ES-I3 (cell line): ENCODE measurements around the gene AGAP1.

Source experiments
- H3K36me3 ChIP-seq: 2 replicates; pipeline ENCODE4 v1.6.1; 2013; ENCODE audit warnings: mild to moderate bottlenecking, low read length, control low read depth, moderate library complexity; ENCODE audit not compliant: insufficient read depth
- H3K4me1 ChIP-seq: 2 replicates; pipeline ENCODE4 v1.6.1; 2013; ENCODE audit warnings: mild to moderate bottlenecking, control low read depth, low read length; ENCODE audit not compliant: insufficient read depth
- H3K9ac ChIP-seq: 2 replicates; pipeline ENCODE4 v1.6.1; 2013; ENCODE audit warnings: low read depth, mild to moderate bottlenecking, low read length, moderate library complexity
- H3K9me3 ChIP-seq: 2 replicates; pipeline ENCODE4 v1.6.1; 2013; ENCODE audit warnings: mild to moderate bottlenecking, low read length, moderate library complexity; ENCODE audit not compliant: control insufficient read depth, insufficient read depth

Gene AGAP1

DNA sequence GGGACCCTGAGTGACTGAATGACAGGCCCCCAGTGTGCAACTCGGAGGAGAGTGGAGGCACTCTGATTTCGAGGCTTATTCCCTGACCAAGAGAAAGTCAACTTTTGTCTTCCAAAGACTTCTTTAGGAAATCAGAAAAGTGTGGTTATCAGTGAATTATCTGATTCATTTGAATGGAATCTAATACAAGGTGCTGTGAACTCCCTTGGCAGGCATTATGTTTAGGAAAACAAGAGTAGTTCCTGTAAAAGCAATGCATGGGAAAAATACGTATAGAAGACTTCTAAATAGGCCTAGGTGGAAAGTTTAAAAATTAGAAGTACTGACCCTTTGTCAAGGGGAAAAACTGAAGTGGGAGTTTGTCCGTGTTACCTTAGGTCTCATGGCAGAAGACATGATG, 404.9 kb downstream of the AGAP1 start:
- peaks cover 2% of the 10 kb centered on the region; the same call in 1 of the 2 replicates for H3K9me3 ChIP-seq
- peaks cover 5% of the 10 kb centered on the region for H3K4me1 ChIP-seq
- H3K9ac ChIP-seq: no peak overlapping the region
- peaks cover 3% of the 10 kb centered on the region; the same call in 1 of the 2 replicates for H3K36me3 ChIP-seq

- Histone ChIP-seq H3K36me3 (no peaks in the 10 kb centered on the region), H3K4me1 (peaks cover 13% of the 10 kb centered on the region), H3K9me3 (peaks cover 2% of the 10 kb centered on the region; the same call in 1 of the 2 replicates), H3K9ac (no peak overlapping the region)
Measured at GRCh38 chr2:235900631-235901030, 406.8 kb downstream of the AGAP1 start.

GRCh38 chr2:235901243-235901642, 407.4 kb downstream of the AGAP1 start:
- Histone ChIP-seq H3K9me3 (no peaks in the 10 kb centered on the region), H3K36me3 (no peaks in the 10 kb centered on the region), H3K4me1 (peaks cover 13% of the 10 kb centered on the region), H3K9ac (no peak overlapping the region)

DNA sequence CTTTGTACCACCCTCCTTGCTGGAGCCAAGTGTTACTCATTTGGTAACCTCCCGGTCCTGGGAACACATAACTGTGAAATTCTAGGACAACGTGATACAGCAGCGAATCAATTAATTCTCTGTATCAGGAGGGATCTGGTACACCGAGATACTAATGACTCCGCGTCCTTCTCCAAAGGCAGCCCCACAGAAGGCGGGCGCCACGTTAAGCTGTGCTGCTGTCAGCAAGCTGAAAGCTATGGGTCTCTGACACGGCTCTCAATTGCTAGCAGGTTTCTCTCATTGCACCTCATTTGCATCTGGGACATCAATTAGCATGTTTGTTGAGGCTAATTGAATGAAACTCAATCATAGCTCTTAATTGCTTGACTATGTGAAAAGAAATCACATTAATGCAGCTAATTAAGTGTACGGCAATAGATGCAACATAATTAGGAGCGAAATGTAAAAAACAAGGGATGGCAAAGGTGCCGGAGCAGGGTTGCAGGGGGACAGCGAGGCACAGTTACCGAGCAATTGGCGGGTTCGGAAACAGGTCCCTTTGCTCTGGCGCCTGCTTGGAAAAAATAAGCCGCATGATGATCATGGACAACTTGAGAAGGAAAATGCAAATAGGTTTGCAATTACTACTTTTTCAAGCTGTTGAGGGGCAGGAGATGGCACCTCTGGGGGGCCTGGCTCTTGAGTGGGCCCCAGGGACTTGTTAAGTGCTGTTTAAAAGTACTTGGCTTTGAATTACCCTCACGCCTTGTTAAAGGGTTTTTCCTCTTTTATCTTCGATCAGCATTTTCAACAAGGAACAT, 410.1 kb downstream of the AGAP1 start:
- Histone ChIP-seq H3K9ac (no peak overlapping the region), H3K36me3 (no peaks in the 10 kb centered on the region), H3K9me3 (no peaks in the 10 kb centered on the region), H3K4me1 (peaks cover 13% of the 10 kb centered on the region)

- H3K9me3 ChIP-seq: no peaks in the 10 kb centered on the region
- H3K4me1 ChIP-seq: peaks cover 13% of the 10 kb centered on the region
- H3K9ac ChIP-seq: no peak overlapping the region
- H3K36me3 ChIP-seq: no peaks in the 10 kb centered on the region
Measured at GRCh38 chr2:235904585-235904931, 410.7 kb downstream of the AGAP1 start.

- H3K9me3 ChIP-seq: no peaks in the 10 kb centered on the region
- H3K9ac ChIP-seq: no peak overlapping the region
- H3K4me1 ChIP-seq: peaks cover 8% of the 10 kb centered on the region; the same call in 1 of the 2 replicates
- H3K36me3 ChIP-seq: no peaks in the 10 kb centered on the region
Measured at GRCh38 chr2:235908826-235909225, 415.0 kb downstream of the AGAP1 start.

- no peaks in the 10 kb centered on the region for H3K9me3 ChIP-seq
- H3K9ac ChIP-seq: no peak overlapping the region
- H3K36me3 ChIP-seq: no peaks in the 10 kb centered on the region
Measured at GRCh38 chr2:235909358-235909757, 415.5 kb downstream of the AGAP1 start.

DNA sequence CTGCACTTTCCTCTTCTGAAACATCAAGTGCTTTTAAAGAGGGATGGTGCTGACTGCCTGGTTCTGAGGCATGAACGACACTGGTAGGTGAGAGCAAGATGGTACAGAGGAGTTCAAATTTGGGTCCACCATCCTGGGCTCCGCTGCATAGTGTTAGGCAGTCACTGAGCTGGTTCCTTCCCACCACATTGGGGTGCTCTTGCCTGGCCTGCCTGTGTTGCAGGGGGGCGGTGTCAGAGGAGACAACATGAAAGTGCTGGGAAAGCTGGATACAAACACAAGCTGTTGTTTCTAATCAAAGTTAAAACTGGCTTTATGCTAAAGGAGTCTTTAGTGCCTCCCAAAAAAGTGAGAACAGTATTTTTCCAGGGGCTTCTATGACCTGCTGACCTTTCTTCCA, 416.2 kb downstream of the AGAP1 start:
- Histone ChIP-seq H3K9ac (no peak overlapping the region), H3K9me3 (no peaks in the 10 kb centered on the region), H3K4me1 (no peaks in the 10 kb centered on the region; the same call in 1 of the 2 replicates), H3K36me3 (no peaks in the 10 kb centered on the region)

More at GRCh38 chr2:235909358-235909757, 415.5 kb downstream of the AGAP1 start:
- H3K4me1 ChIP-seq: peaks cover 6% of the 10 kb centered on the region; the same call in 1 of the 2 replicates

DNA sequence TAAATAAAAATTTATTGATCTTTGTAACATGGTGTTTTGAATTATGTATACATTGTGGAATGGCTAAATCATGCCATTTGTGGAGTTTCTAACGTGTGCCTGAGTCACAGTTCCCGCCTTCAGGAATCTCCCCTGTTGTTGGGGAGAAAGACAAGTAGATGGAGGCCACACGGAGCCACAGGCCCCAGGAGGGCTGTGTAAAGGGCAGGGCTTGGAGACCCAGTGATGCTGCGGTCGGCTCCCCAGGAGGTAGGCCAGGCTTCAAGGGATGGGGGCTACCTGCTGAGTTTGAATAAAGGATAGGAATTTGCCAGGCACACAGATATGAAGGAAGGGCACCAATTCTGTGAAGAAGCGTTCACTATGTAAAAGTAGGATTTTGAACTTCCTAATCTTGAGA, 417.3 kb downstream of the AGAP1 start:
- no peaks in the 10 kb centered on the region for H3K36me3 ChIP-seq
- H3K9ac ChIP-seq: no peak overlapping the region
- no peaks in the 10 kb centered on the region for H3K9me3 ChIP-seq
- H3K4me1 ChIP-seq: no peaks in the 10 kb centered on the region; the same call in 1 of the 2 replicates

DNA sequence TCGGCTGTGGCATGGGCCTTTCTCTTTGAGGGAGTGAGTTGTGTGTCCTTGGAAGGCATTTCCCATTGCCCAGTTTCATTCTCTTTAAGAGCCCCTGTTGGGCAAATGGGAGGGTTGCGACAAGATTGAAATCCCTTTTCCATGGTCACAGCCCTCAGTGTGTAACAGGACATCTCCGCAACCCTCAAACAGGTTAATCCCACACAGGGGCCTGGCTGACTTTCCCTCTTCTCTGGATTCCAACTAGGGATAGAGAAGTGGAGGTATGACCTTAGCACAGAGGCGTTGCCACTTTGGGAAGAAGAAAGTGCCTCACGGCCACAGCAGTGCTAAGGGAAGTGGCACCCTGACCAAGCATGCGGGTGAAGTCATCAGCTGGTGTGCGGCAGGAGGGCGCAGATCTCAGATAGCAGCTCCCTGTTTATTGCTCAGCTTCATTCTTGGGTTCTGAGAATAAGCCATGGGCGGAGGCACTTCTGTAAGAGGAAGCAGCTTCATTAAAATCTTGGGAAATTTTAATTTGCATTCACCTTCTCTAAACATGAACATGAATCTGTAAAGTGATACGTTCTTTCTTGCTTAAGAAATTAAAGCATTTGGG, 417.9 kb downstream of the AGAP1 start:
- Histone ChIP-seq H3K36me3 (no peaks in the 10 kb centered on the region), H3K4me1 (no peaks in the 10 kb centered on the region; the same call in 1 of the 2 replicates), H3K9me3 (no peaks in the 10 kb centered on the region), H3K9ac (no peak overlapping the region)

- Histone ChIP-seq H3K36me3 (no peaks in the 10 kb centered on the region), H3K4me1 (no peaks in the 10 kb centered on the region; the same call in 1 of the 2 replicates), H3K9me3 (no peaks in the 10 kb centered on the region), H3K9ac (no peak overlapping the region)
Measured at GRCh38 chr2:235914756-235915155, 420.9 kb downstream of the AGAP1 start.

DNA sequence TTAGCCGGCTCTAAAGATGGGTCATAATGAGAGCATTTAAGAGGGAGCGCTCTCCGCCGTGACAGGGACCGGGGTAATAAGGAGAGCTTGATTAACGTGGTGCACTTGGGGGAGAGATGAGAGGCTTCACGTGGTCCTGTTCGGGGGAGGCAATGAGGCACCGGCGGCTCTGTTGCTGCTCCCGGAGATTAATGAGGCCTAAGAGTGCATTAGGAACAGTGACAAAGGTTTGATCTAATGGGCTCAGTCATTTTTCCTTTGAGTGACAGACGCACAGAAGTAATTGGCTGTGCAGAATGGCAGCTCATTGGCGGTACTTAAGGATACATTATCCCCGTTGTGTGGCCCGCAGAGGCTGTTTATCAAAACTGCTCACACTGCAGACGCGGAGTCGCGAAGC, 423.7 kb downstream of the AGAP1 start:
- no peaks in the 10 kb centered on the region for H3K4me1 ChIP-seq
- H3K36me3 ChIP-seq: no peaks in the 10 kb centered on the region
- no peaks in the 10 kb centered on the region; the same call in 1 of the 2 replicates for H3K9me3 ChIP-seq
- H3K9ac ChIP-seq: no peak overlapping the region

DNA sequence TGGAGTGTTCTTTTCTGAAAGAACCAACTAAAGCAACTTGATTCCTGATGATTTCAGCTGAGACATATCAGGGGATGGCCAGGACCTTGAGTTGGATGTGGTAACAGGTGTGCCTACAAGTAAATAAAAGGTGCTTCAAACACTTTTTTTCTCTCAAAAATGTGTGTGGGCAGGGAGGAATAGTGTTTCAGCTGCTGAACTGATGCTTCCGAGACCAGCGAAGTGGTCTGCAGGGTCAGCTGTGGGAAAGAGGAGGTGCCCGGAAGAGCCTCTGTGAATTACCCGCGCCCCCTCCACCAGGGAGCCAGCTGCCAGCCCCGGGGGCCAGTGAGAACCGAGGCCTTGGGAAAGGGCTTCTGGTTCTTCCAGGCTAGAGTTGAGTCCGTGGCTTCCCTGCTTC, 425.0 kb downstream of the AGAP1 start:
- no peaks in the 10 kb centered on the region; the same call in 1 of the 2 replicates for H3K9me3 ChIP-seq
- no peak overlapping the region for H3K9ac ChIP-seq
- no peaks in the 10 kb centered on the region for H3K36me3 ChIP-seq

GRCh38 chr2:235920216-235920865, 426.5 kb downstream of the AGAP1 start:
- H3K36me3 ChIP-seq: no peaks in the 10 kb centered on the region
- H3K9ac ChIP-seq: no peak overlapping the region
- H3K9me3 ChIP-seq: no peaks in the 10 kb centered on the region; the same call in 1 of the 2 replicates
- no peaks in the 10 kb centered on the region for H3K4me1 ChIP-seq

More for the DNA sequence above, 425.0 kb downstream of the AGAP1 start:
- H3K4me1 ChIP-seq: no peaks in the 10 kb centered on the region
